ENCODE results near the gene NYNRIN.

The NYNRIN gene

DNA sequence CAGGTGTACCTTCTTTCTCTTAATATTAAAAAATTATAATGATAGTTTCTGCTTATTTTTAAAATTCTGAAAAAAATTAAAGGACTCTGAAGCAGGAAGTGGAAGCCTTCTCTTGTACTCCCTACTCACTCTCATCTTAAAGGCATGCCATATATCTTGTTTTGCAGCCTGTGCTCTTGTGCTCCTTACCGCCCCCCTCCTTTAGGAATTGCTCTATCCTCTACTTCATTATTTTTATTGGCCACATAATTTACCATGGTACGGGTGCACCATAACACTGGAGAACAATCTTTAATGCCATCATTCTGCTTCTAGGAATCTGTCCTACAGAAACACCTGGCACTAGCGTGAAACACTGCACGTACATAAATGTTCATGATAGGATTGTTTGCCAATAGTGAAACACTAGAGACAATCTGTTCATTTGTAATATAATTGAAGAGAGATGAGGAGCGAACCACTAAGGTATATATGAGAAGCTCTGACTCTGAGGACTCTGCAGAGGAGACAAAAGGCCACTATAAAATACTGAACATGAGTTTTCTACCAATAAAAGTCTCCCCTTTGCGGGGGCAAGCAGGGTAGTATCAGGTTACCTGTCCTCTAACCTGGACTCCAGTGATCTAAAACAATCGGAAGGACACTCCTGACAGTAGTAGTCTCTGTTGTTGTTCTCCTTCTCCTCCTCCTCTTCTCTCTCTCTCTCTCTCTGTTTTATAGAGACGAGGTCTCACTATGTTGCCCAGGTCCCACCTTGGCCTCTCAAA, 6.3 kb upstream of the NYNRIN start:
- no peak for TF ChIP-seq CTCF (IDR thresholded peaks at IDR 0.05; ENCODE audit: borderline replicate concordance, control extremely low read depth, extremely low read depth, insufficient read depth, missing control alignments)
- in situ Hi-C loops (cut with MboI; ENCODE audit: low sequenced_read_pairs, unreplicated experiment), result no loop called here
- DNase-seq (ENCODE audit: low spot score), result no peak

DNA sequence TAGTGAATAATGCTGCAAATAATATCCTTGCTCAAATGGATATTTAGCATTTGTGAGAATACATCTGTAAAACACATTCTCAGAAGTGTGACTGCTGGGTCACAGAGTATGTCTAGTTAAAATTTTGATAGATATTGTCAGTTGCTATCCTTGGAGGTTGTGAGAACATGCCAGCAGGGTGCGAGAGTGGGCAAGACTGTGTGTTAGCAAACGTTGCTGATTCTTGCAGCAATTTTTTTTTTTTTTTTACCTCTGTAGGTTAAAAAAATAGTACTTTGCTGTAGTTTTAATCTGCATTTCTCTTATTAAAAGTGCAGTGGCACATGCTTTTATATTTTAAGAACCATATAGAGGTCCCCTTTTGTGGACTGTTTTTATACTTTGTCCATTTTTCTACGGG, 4.5 kb upstream of the NYNRIN start:
- DNase-seq (ENCODE audit: low spot score), result no peak
- in situ Hi-C loops (cut with MboI; ENCODE audit: low sequenced_read_pairs, unreplicated experiment), result no loop called here
- TF ChIP-seq CTCF (IDR thresholded peaks at IDR 0.05; ENCODE audit: borderline replicate concordance, control extremely low read depth, extremely low read depth, insufficient read depth, missing control alignments), result no peak

DNA sequence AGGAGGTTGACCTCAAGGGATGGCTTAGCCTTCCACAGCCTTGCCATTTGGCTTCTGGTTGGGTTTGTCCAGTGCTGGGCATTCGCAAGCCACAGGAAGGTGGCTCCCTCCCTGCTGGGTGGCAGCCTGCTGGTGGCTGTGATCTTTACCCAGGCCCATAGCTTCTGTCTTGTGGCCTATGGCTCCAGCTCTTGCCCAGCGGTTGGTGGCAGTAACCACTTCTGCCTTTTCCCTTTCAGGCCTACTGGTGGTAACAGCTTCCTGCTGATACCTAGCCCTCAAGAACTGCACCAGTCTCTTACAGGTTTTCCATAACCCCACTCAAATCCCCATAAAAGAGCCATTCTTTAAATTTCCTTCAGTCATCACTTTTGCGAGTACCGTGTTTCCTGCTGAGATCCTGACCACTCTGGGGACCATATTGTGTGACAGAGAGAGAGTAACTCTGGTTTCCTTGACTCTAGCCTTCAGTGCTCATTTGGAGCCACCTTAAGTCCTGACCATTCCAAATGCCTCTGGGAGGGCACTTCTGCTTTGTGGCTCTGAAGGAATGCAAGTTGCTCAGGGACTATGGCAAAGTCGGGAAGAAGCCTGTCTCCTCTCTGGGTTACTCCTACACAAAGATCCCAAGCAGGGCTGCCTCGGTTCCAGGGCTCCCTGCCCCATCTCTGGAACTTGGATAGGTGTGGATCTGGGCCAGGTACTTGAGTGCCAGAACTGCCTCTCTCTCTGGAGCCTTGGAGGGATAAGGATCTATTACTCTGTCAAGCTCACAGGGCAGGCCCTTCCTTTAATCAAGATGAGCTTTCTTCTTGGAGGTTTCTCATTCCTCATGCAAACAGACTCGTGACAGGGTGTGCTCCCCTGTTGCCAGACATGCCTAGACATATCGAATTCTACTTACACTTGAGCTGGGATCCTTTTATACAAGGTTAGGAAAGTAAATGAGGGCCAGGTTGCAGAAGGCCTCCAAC, 2.9 kb upstream of the NYNRIN start:
- in situ Hi-C loops (cut with MboI; ENCODE audit: low sequenced_read_pairs, unreplicated experiment), result no loop called here
- TF ChIP-seq CTCF (IDR thresholded peaks at IDR 0.05; ENCODE audit: borderline replicate concordance, control extremely low read depth, extremely low read depth, insufficient read depth, missing control alignments), result no peak
- no peak for DNase-seq (ENCODE audit: low spot score)

DNA sequence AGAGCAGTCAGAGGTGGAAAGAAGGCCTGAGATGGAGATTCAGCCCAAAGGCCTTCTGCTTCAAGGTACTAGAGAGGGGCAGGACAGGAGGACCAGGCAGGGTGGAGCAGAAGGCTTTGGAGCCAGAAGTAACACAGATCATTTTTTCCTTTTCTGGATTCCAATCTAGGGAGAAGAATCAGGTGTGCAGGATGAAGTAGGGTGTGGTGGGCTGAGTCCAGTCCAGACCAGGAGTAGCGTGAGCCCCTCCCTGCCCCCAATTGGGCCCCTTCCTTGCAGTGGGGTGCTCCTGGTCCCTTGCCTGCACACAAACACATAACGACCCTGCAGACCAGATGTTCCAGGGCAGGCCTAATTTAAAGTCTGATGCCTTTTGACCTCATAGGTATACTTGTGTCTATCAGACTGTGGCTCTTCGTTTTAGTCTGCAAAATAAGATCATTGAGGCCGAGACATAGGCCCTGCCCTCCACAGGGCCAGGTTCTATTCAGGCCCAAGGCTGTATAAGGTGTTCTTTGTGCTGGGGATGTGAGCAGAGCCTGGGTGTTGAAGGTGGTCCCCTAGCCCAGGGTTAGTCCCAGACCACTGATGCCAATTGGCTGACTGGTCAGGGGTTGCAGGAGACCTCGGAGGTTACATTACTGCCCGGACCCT, 1.0 kb upstream of the NYNRIN start:
- no peak for TF ChIP-seq CTCF (IDR thresholded peaks at IDR 0.05; ENCODE audit: borderline replicate concordance, control extremely low read depth, extremely low read depth, insufficient read depth, missing control alignments)
- DNase-seq (ENCODE audit: low spot score), result no peak
- in situ Hi-C loops (cut with MboI; ENCODE audit: low sequenced_read_pairs, unreplicated experiment), result no loop called here

- TF ChIP-seq CTCF (IDR thresholded peaks at IDR 0.05; ENCODE audit: borderline replicate concordance, control extremely low read depth, extremely low read depth, insufficient read depth, missing control alignments), result no peak
- in situ Hi-C loops (cut with MboI; ENCODE audit: low sequenced_read_pairs, unreplicated experiment), result no loop called here
- no peak for DNase-seq (ENCODE audit: low spot score)
Measured at GRCh38 chr14:24398293-24398652, 530 bp upstream of the NYNRIN start.

DNA sequence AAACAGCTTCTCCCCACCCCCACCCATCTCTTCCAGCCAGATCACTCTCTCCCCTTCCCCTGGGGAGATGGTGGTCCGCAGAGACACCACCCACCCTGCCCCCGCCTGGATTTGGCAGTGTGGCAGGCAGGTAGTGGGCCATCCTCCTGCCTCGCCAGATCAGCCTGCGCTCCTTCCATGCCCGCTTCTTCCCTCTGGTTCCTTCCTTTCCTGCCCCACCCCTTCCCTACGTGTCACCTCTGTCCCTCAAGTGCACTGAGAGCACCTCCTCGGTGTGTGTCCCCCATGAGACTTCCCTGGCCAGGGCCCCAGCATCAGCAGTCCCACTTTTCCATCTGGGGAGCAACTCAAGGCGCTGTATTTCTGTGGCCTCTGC, 632 bp downstream of the NYNRIN start:
- TF ChIP-seq CTCF (IDR thresholded peaks at IDR 0.05; ENCODE audit: borderline replicate concordance, control extremely low read depth, extremely low read depth, insufficient read depth, missing control alignments), result no peak
- no peak for DNase-seq (ENCODE audit: low spot score)
- in situ Hi-C loops (cut with MboI; ENCODE audit: low sequenced_read_pairs, unreplicated experiment), result no loop called here
